HEK293T (cell line): Measurements from ENCODE around the gene PIEZO1.
A peak's percentile ranks its signal among the peaks of the same experiment; 100 is the strongest.

Experiments used
- CTCF ChIA-PET: fragments of 350-600 bp; formaldehyde crosslinking; extraction: SDS; loops from one replicate; lab custom pipeline; 2021; ENCODE audit warnings: antibody characterized with exemption, inconsistent platforms; lab: Yijun Ruan, JAX
- POLR2A ChIA-PET: fragments of 350-600 bp; formaldehyde crosslinking; extraction: SDS; loops from one replicate; lab custom pipeline; 2020; ENCODE audit warnings: antibody characterized with exemption, inconsistent platforms; lab: Yijun Ruan, JAX
- DNase-seq: peaks from one replicate; pipeline ENCODE4 v3.0.0; 2012; ENCODE audit warnings: mixed read lengths; ENCODE audit errors: extremely low spot score
- ARNT ChIP-seq: fragments of 450-650 bp; IDR thresholded peaks from 2 replicates; pipeline ENCODE4 v1.6.1; 2017; ENCODE audit warnings: mild to moderate bottlenecking
- BHLHE40 ChIP-seq: fragments of 450-650 bp; IDR thresholded peaks from 2 replicates; pipeline ENCODE4 v1.6.1; 2016; ENCODE audit warnings: mild to moderate bottlenecking, moderate library complexity, borderline replicate concordance
- CTBP1 ChIP-seq: fragments of 450-650 bp; IDR thresholded peaks from 2 replicates; pipeline ENCODE4 v1.6.1; 2016; ENCODE audit warnings: borderline replicate concordance
- ELF4 ChIP-seq: fragments of 450-650 bp; IDR thresholded peaks from 2 replicates; pipeline ENCODE4 v1.6.1; 2017; ENCODE audit warnings: antibody characterized with exemption
- FOXA1 ChIP-seq: fragments of 450-650 bp; IDR thresholded peaks from 2 replicates; pipeline ENCODE4 v1.6.1; 2016; ENCODE audit warnings: mild to moderate bottlenecking
- FOXK2 ChIP-seq: fragments of 450-650 bp; IDR thresholded peaks from 2 replicates; pipeline ENCODE4 v1.6.1; 2016; ENCODE audit warnings: mild to moderate bottlenecking
- FOXM1 ChIP-seq: fragments of 450-650 bp; IDR thresholded peaks from 2 replicates; pipeline ENCODE4 v1.6.1; 2017; ENCODE audit warnings: mild to moderate bottlenecking, borderline replicate concordance
- HDGF ChIP-seq: fragments of 450-650 bp; IDR thresholded peaks from 2 replicates; pipeline ENCODE4 v1.6.1; 2017; ENCODE audit warnings: antibody characterized with exemption, borderline replicate concordance
- L3MBTL2 ChIP-seq: fragments of 450-650 bp; conservative IDR thresholded peaks from 2 replicates; pipeline ENCODE4 v1.6.1; 2016; ENCODE audit warnings: mild to moderate bottlenecking
- LEF1 ChIP-seq: fragments of 450-650 bp; IDR thresholded peaks from 2 replicates; pipeline ENCODE4 v1.6.1; 2017; ENCODE audit warnings: mild to moderate bottlenecking, borderline replicate concordance
- NFRKB ChIP-seq: fragments of 450-650 bp; IDR thresholded peaks from 2 replicates; pipeline ENCODE4 v1.6.1; 2016; ENCODE audit warnings: mild to moderate bottlenecking, moderate library complexity
- PKNOX1 ChIP-seq: fragments of 450-650 bp; IDR thresholded peaks from 2 replicates; pipeline ENCODE4 v1.6.1; 2016
- SP1 ChIP-seq: fragments of 450-650 bp; IDR thresholded peaks from 2 replicates; pipeline ENCODE4 v1.6.1; 2017
- SUZ12 ChIP-seq: fragments of 450-650 bp; IDR thresholded peaks from 2 replicates; pipeline ENCODE4 v1.6.1; 2016; ENCODE audit warnings: mild to moderate bottlenecking
- TARDBP ChIP-seq: fragments of 450-650 bp; IDR thresholded peaks from 2 replicates; pipeline ENCODE4 v1.6.1; 2016
- ZNF384 ChIP-seq: fragments of 450-650 bp; IDR thresholded peaks from 2 replicates; pipeline ENCODE4 v1.6.1; 2016

Gene PIEZO1

GRCh38 chr16:88738151-88739084 lies 46.6 kb downstream of the PIEZO1 start:
- ChIA-PET CTCF (interaction anchor here (0.7 to 1.2 kb wide), 4 partner anchors 18 to 429 kb away, joined by 3 to 7 read pairs (median 6); no protein-coding TSS in a partner anchor), POLR2A (interaction anchor here (1.4 to 1.8 kb wide), 3 partner anchors 46 to 62 kb away, joined by 6 to 7 read pairs (median 6); no protein-coding TSS in a partner anchor)
- no peak for DNase-seq
- no peak for TF ChIP-seq ARNT
- no peak for TF ChIP-seq FOXK2
- no peak for TF ChIP-seq NFRKB
- TF ChIP-seq FOXA1: no peak
- TF ChIP-seq SP1: no peak
- no peak for TF ChIP-seq FOXM1
- TF ChIP-seq ELF4: no peak
- no peak for TF ChIP-seq CTBP1

- POLR2A ChIA-PET: interaction anchor here (1.0 to 1.8 kb wide), 6 partner anchors 31 to 480 kb away, joined by 4 to 8 read pairs (median 6); partner anchors contain the start of genes CTU2, RNF166 and ZNF778
Observed at GRCh38 chr16:88737298-88738150, 47.5 kb downstream of the PIEZO1 start.

GRCh38 chr16:88736496-88736895 lies 48.5 kb downstream of the PIEZO1 start:
- TF ChIP-seq FOXK2: no peak
- no peak for TF ChIP-seq ZNF384
- no peak for TF ChIP-seq HDGF
- TF ChIP-seq BHLHE40: no peak
- POLR2A ChIA-PET: interaction anchor here (1.3 to 1.8 kb wide), 3 partner anchors 47 to 73 kb away, joined by 6 to 8 read pairs (median 7); no protein-coding TSS in a partner anchor
- no peak for DNase-seq

More at GRCh38 chr16:88737298-88738150, 47.5 kb downstream of the PIEZO1 start:
- DNase-seq: peak; percentile 87
- CTCF ChIA-PET: interaction anchor here (0.5 to 1.3 kb wide), 23 partner anchors 9 to 430 kb away, joined by 3 to 10 read pairs (median 4); no protein-coding TSS in a partner anchor
- TF ChIP-seq SP1: no peak
- TF ChIP-seq FOXK2: no peak
- TF ChIP-seq L3MBTL2: peak; percentile 53; the same call in 1 of the 2 replicates
- TF ChIP-seq SUZ12: no peak
- no peak for TF ChIP-seq LEF1
- no peak for TF ChIP-seq CTBP1
- no peak for TF ChIP-seq ARNT
- no peak for TF ChIP-seq PKNOX1
- TF ChIP-seq FOXM1: peak; percentile 69; the same call in 1 of the 2 replicates
- TF ChIP-seq FOXA1: no peak
- TF ChIP-seq BHLHE40: no peak

GRCh38 chr16:88736088-88736487 lies 48.9 kb downstream of the PIEZO1 start:
- CTCF ChIA-PET: no interaction called here
- DNase-seq: no peak
- POLR2A ChIA-PET: no interaction called here
- TF ChIP-seq FOXK2 (no peak), FOXM1 (no peak), ELF4 (no peak), ARNT (no peak), SP1 (no peak), L3MBTL2 (no peak), SUZ12 (no peak), BHLHE40 (no peak), LEF1 (no peak), TARDBP (no peak), FOXA1 (no peak), NFRKB (no peak), CTBP1 (no peak), ZNF384 (no peak), PKNOX1 (no peak), HDGF (no peak)

More at GRCh38 chr16:88736496-88736895, 48.5 kb downstream of the PIEZO1 start:
- CTCF ChIA-PET: interaction anchor here (1.3 kb wide), 1 partner anchor 46 kb away, joined by 9 read pairs; no protein-coding TSS in a partner anchor

GRCh38 chr16:88735616-88736015 lies 49.4 kb downstream of the PIEZO1 start:
- TF ChIP-seq ARNT (no peak), PKNOX1 (no peak), SUZ12 (no peak), LEF1 (no peak), SP1 (no peak), L3MBTL2 (no peak), ELF4 (no peak), BHLHE40 (no peak), FOXA1 (no peak), TARDBP (no peak), NFRKB (no peak), ZNF384 (no peak), FOXM1 (no peak), FOXK2 (no peak), HDGF (no peak), CTBP1 (no peak)
- ChIA-PET POLR2A (interaction anchor here (1.0 kb wide), 1 partner anchor 73 kb away, joined by 3 read pairs; no protein-coding TSS in a partner anchor), CTCF (interaction anchor here (0.7 kb wide), 1 partner anchor 8 kb away, joined by 3 read pairs; no protein-coding TSS in a partner anchor)
- DNase-seq: no peak
